GM21423 (cell line): ENCODE data around the gene KRT15.

Experiments
- ATAC-seq: cut with Tn5 transposase; IDR thresholded peaks from one replicate; pipeline ENCODE4 v1.9.1; 2021; ENCODE audit warnings: mild to moderate bottlenecking, moderate library complexity; ENCODE audit not compliant: unreplicated experiment

KRT15 gene

DNA sequence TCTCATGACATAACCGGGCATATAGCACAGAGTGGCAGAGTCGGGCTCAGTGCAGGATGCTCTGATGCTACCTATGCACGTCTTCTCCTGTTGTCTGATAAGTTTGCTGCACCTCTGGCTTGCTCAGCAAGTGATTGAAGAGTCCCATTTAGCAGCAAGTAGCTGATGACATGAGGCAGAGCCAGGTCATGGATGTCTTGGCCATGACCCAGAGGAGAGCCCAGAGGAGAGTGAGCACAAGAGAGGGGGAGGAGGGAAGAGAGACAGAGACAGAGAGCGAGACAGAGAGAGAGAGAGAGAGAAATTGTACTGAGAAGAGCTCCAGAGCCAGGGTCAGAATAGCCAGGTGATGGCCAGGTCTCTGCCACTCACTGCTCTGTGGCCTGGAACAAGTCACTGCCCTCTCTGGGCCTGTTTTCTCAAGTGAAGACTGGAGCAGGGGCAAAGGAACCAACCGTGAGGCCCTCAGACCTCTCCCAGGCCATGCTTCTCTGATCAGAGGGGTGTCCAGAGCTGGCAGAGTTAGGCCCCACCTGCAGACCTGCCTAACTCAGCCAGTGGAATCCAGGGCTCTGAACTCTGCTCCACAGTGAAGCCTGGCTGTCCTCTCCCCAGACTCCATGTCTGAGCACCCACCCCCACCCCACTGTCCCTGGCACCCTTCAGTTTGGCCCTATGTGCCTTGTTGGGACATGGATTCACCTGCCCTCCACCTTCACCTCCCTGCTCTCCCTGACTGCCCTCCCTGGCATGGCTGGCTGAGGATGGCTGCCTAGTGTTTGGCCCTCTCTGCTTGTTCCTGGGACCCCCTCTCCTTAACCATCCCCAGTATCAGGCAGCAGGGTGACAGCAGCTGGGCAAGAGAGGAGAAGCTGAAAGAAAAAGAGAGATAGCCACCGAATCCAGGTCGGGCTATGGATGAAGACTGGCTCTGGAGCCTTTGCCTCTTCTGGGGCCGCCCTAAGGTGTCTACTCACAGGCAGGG is 33.5 kb downstream of the KRT15 start:
- ATAC-seq = no peak

DNA sequence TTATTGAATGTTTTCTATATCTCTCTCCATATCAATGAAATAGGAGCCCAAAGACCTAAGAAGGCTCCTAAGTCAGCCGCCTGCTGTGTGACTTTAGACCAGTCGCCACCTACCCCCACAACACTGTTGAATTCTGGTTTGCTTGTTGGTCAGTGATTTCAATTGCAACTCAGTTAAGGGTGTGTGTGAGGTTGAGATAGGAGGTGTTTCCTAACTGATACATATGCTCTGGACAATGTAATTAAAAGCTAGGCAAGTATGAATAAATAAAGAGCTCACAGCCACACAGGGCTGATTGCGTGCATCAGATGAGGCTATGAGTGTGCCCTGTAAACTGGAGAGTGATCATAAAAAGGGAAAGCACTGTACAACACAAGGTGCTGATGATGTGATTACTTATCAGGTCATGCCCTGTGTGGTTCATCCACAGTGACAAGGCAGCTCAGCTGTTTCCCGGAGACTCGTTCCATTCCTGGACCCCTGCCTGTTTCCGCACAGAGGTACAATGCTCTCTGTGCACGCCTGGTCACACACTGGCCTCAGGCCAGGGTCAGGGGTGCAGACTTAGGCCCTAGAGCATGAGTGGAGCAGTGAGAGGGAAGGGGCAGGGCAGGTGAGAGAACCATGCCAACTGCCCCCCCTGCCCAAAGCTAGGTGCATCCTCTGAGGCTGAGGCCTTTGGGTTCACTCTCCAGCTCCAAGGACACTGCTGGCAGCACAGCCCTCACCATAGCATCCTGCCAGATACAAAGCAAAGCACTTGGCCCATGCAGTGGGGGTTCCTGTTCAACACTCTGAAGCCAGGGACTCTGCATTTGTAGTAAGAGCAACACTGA is 34.5 kb downstream of the KRT15 start:
- ATAC-seq = no peak

DNA sequence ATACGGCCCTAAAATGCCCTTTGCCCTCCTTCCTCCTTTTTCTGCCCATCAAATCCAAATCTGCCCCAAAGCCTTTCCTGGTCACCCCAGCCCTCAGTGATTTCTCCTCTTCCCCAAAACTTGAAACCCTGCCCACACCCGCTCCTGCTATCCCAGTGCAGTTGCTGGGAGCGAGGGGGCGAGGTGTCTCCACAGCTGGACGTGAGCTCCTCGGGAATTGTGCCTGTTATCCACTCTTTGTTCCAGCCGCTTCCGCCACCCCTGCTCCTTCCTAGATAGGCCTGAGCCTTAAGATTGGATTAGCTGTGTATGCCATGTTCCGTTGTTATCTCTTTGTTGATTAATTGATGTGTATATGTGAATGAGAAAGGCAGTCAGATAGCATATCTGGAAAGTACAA is 35.2 kb downstream of the KRT15 start:
- ATAC-seq = no peak

DNA sequence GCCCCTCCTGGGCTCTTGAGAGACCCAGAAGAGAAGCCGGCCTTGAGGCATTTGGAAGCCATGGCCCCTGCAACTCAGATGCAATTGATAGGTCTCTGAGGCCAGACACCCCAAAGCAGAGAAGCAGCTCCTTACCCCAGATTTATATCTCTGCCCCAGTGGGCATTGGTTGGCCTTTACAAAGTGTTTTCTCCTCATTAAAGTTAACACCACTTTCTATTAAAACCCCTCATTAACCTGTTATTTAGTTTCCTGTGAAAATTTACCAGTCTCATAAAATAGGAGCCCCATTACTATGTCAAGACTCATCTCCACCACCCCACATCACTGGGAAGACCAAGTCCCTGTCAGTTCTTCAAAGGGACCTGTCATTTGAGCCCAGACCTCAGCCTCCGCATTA is 37.7 kb downstream of the KRT15 start, which contains the start of gene KRT35:
KRT35 (minus strand) TSS at position 116 of the 400 bp plus-strand sequence; CDS start at position 62, 54 bp downstream.
- no peak for ATAC-seq

DNA sequence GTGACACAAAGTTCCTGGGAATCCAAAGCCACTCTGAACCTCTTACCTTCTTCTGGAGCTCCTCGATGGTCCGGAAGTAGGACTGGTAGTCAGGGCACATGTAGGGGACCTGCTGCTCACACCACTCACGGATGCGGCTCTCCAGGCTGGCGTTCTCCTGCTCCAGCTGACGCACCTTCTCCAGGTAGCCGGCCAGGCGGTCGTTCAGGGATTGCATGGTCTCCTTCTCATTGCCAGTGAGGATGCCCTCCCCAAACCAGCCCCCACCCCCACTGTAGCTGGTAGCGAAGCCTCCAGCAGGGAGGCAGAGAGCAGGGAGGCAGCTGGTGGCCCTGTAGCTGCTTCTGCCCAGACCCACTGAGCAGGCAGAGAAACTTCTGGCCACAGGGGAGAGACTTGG is 38.1 kb downstream of the KRT15 start:
- ATAC-seq = no peak

DNA sequence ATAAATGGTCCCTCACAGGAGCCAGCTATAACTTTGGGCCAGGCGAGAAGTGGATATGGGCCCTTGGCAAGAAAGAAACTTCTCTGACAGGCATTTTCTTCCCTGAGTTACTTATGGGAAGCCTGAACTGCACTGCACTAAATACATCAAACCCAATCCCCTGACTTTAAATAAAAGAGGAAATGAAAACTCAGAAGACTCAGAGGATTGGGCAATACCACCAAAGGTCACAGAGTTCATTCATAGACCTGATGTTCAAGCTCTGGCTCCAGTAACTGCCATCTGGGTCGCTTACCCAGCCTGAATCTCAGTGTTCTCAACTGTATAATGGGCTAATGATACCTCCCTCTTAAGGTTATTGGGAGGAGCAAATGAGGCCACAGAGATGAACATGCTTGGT is 38.6 kb downstream of the KRT15 start:
- no peak for ATAC-seq

DNA sequence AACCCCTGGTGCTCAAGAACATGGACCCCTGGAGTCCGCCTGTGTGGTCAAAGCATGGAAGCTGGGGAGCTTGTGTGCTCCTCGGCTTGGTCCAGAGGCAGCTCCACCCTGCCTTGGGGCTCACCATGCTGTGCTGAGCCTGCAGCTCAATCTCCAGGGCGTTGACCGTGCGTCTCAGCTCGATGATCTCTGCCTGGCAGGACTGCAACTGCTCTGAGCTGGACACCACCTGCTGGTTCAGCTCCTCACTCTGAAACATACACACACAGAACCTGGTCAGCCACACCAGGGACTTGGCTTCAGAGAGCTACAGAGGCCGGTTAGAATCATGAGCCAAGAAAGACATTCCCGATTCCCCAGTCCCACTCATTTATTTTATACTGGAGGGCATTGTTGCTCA is 40.5 kb downstream of the KRT15 start:
- no peak for ATAC-seq

DNA sequence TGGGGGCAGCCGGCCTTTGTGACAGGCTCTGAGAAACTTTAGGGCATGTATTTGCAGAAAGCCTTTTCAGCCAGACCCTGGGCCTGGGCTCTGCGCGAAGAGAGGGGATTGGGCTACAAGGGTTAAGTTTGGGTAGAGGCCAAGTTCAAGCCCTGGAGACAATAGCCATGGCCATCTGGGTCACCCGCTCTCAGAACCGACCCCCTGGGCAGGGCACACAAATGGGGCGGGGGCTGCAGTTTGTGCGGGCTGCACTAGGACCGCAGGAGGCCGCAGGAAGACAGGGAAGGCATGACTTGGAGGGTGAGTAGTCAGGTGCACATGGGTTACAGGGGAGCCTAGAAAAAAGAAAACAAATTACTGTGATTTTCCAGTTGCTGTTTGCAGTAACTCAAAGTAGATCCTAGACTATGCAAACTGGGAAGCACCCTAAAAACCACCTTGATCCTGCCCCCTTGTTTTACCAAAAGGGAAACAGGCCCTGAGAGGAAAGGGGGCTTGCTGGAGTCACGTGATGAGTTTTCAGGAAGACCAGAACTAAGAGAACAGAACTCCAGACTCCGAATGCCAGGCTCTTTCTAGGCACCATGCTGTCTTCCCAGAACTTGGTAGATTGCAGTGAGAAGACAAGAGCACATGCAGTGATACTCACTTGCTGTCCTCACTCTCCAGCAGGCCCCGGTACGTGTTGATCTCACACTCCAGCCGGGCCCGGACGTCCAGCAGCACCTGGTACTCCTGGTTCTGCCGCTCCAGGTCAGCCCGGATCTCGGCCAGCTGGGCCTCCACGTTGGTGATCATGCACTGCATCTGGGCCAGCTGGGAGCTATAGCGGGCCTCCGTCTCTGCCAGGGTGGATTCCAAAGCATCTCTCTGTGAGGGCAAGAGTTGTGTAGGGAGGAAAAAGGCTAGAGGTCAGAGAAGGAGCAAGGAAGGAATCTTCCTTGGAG is 41.5 kb downstream of the KRT15 start:
- ATAC-seq = no peak

DNA sequence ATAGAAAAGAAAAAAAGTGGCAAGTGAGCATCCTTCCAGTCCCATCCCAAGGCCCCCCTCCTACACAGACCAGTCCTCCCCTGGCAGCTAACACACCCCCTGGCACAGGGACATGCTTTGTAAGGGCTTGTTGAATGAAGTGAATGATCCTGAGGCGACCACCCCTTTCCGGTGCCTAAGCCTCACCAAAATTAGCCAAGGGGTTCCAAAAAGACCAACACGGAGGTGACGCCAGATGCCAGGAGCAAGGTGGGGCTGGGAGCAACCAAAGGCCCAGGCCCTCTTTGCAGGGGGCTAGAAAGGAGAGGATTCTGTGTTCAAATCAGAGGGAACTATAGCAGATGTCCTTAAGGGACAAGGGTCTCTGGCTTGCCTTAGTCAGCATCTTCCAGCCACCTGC is 43.3 kb downstream of the KRT15 start:
- ATAC-seq = no peak

DNA sequence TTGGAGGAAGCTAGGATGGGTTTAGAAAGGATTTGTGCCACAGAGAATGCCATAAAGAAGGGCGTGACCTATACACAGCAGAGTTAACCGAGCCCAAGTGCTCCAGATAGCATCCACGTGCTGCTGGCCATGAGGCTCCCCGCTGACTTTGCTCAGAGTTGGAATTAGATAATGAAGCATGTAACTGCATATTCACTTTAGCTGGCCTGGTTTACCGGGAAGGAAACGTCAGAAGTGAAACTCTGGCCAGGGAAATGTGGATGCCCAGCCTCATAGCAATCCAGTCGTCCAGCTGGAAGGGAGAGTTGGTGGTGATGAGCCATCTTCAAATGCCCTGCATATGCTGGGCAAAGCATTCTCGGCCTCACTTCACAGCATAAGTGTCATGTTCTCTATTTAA is 43.8 kb downstream of the KRT15 start:
- ATAC-seq = no peak

DNA sequence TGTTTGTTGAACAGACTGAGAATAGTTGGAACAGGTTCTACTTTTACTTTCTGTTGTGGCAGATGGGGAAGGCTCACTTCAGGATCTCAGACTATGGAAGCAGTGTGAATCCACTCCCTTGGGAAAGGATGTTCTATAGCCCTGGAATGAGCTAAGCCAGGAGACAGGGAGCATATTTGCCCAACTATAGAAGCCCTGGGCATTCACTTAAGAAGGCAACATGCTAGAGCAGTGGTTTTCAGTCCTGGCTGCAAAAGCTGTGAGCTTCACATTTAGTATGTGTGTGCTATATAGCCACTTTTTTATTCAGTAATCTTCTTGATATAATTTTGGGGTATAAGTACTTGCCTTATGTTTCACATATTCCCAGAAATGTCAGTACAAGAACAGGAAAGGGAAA is 50.3 kb downstream of the KRT15 start:
- no peak for ATAC-seq

DNA sequence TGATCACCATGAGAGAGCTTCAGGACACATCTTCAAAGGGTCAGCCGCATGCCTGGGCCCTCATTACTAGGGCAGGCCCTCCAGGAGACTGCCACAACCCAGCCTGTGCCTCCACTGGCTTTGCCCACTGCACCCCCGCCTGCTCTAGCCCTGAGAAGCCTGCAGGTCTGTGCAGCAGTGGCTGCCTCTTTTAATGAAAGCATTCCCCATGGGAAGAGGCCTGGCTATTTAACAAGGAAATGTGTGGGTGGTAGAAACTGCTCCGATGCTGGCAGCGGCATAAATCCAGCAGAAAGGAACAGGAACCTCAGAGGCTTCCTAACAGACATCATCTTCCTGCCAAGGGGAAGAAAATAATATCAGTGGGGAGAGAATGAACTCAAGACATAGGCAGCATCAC is 51.1 kb downstream of the KRT15 start:
- ATAC-seq = no peak

DNA sequence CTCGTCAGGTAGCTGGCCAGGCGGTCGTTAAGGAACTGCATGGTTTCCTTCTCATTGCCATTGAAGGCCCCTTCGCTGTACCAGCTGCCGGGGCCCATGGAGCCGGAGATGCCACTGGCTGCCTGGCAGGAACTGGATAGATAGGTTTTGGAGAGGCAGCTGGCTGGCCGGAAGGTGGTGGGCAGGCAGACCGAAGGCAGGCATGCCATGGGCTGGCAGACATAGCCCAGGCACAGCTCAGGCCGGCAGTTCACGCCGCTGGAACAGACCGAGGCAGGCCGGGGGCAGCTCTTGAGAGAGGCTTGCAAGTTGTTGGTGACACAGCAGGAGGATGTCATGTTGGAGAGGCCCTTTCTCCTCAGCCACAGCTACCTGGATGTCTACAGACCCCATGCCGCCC is 51.7 kb downstream of the KRT15 start, which contains the start of gene KRT32:
KRT32 (minus strand) TSS at position 399 of the 400 bp plus-strand sequence; CDS start at position 338, 61 bp downstream.
- ATAC-seq = no peak

DNA sequence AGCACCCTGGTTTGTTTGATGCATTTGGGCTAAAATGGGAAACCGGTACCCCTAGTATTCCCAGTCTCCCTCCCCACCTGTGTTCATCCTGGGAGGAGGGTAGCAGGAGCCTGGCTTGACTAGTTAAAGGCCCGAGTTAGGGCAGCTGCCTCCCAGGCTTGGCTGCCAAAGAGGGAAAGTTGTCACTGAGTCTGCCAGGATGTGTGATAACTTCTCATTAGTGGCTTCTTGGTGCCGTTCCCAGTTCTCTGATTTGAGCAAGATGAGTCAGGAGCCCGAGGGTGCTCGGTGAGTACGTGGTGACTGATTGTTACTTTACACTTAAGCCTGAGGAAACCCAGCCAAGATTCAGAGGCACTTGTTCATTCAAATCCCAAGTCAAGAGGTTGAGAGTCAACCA is 54.0 kb downstream of the KRT15 start:
- no peak for ATAC-seq

DNA sequence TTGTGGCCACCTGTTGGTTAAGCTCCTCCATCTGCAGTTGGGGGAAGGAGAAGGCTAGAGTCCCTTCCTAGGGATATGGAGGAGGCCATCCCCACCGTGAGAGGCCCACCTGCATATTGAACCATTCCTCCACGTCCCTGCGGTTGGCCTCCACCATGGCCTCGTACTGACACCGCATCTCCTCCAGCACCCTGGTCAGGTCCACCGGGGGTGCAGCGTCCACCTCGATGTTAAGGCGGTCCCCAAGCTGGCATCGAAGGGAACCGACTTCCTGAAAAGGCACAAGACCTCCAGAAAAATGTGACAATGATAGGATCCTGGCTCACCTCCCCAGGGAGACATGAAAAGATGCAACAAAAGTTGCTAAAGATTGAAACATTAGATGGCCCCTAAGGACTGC is 54.5 kb downstream of the KRT15 start:
- no peak for ATAC-seq

DNA sequence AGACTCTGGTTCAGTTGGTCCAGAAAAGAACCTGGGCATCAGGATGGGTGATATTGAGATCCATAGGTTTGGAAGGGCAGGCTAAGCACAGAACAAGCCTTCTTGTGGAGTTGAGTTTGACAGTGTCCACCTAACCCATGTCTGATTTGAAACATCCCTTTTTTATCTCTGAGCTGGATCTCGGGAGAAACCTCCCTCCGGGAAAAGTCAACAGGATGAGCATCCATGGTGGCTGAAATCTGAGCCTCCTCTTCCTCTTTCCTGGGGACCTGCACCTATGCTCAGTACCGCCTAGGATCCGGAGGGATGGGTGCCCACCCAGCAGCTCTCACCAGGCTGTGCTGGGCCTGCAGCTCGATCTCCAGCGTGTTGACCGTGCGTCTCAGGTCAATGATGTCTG is 54.9 kb downstream of the KRT15 start:
- no peak for ATAC-seq
